Gastrocnemius medialis (tissue), 4 donors: ENCODE measurements around the gene BSN.

ENCODE experiments used
- POLR2A ChIP-seq, 2 donors: fragments of 450-650 bp; IDR thresholded peaks; one replicate each; pipeline ENCODE4 v1.6.1; 2017; ENCODE audit warnings: antibody characterized with exemption in 2 of 2, mild to moderate bottlenecking in 2 of 2, moderate library complexity in 2 of 2
- TF ChIP-seq, protein P1 (sequence below), 5 experiments: fragments of 450-650 bp in 3 of 5; fragments of 200-600 bp in 2 of 5; sonication (generic) in 2 of 5; IDR thresholded peaks in 4 of 5; conservative IDR thresholded peaks in 1 of 5; 1 replicate in 4 of 5; 2 replicates in 1 of 5; pipeline ENCODE4 v1.5.1; 2016 to 2019; ENCODE audit warnings: antibody characterized with exemption in 5 of 5, mild to moderate bottlenecking in 3 of 5, moderate library complexity in 3 of 5

DNA sequence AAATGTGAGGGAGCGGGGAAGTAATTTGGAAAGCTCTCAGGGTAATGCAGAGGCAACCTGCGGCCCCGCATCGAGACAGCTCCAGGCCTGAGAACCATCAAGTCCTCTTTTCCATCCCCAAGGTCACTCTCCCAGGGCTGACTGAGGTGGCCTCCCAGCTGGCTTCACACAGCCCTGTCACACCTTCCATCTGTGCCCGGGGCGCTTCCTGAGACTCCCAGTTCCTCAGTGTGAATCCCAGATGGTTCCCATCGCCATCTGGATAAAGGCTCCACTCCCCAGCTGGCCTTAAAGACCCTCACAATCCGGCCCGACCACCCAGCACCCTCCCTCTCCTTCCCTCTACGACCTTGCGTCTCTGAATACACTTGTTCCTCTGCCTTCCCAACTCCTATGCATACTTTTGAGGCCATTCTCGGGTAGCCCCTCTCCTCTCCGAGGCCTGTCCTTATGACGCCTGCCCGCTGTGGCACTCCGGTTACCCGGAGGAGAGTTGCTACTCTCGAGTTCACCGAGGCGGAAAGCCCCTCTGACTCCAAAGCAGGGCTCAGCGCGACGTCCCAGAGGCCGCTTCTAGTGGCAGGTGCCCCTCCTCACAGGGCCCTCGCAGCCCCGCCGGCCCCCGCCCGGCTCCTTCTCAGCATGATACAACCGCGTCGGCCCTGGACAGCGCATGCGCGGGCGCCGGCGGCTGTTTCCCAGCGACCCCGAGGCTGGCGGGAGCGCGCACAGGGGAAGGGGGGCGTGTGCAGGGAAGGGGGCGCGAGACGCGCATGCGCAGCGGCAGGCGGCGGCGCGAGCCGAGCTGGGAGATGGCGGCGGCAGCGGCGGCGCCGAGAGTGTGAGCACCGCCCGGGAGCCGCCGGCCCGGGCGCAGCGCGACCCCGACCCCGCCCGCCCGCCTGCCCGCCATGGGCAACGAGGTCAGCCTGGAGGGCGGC is at the start of gene BSN:
- peak in 1 of 2 donors; percentile 55 for TF ChIP-seq POLR2A (IDR thresholded peaks at IDR 0.05)
- TF ChIP-seq, protein P1, sequence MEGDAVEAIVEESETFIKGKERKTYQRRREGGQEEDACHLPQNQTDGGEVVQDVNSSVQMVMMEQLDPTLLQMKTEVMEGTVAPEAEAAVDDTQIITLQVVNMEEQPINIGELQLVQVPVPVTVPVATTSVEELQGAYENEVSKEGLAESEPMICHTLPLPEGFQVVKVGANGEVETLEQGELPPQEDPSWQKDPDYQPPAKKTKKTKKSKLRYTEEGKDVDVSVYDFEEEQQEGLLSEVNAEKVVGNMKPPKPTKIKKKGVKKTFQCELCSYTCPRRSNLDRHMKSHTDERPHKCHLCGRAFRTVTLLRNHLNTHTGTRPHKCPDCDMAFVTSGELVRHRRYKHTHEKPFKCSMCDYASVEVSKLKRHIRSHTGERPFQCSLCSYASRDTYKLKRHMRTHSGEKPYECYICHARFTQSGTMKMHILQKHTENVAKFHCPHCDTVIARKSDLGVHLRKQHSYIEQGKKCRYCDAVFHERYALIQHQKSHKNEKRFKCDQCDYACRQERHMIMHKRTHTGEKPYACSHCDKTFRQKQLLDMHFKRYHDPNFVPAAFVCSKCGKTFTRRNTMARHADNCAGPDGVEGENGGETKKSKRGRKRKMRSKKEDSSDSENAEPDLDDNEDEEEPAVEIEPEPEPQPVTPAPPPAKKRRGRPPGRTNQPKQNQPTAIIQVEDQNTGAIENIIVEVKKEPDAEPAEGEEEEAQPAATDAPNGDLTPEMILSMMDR (IDR thresholded peaks at IDR 0.05 in 4 of 5, conservative IDR thresholded peaks at IDR 0.05 in 1 of 5), result no peak
